OCI-LY3 (cell line): Measurements from ENCODE around the gene LEMD1.

Source experiments
- EZH2phosphoT487 ChIP-seq: fragments of 200-600 bp; shearing (Covaris generic); IDR thresholded peaks from 2 replicates; pipeline ENCODE4 v1.6.1; 2018; ENCODE audit warnings: antibody characterized with exemption, mixed run types, low read depth
- TF ChIP-seq, protein P1 (sequence below): fragments of 200-600, 300-600 bp; sonication (generic); IDR thresholded peaks from 2 replicates; pipeline ENCODE4 v1.5.1; 2014; ENCODE audit warnings: antibody characterized with exemption, low read length, low read depth

DNA sequence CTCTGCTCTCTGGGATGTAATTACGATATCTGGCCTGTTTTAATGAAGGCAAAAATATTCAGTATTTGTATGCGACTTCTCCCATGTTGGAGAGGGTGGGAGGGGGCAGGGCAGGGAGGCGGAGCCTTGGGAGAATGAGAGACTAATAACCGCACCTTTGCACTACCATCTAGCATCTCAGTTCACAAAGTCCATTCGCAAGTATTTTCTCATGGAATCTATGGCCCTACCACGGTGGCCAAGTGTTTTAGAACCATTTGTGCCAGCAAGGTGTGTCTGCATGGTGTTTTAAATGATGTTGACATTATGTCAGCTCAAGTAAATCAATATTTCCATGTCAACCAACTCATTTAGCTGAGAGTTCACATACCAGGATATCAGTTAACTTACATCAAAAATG, 48.3 kb upstream of the LEMD1 start:
- TF ChIP-seq, protein P1, sequence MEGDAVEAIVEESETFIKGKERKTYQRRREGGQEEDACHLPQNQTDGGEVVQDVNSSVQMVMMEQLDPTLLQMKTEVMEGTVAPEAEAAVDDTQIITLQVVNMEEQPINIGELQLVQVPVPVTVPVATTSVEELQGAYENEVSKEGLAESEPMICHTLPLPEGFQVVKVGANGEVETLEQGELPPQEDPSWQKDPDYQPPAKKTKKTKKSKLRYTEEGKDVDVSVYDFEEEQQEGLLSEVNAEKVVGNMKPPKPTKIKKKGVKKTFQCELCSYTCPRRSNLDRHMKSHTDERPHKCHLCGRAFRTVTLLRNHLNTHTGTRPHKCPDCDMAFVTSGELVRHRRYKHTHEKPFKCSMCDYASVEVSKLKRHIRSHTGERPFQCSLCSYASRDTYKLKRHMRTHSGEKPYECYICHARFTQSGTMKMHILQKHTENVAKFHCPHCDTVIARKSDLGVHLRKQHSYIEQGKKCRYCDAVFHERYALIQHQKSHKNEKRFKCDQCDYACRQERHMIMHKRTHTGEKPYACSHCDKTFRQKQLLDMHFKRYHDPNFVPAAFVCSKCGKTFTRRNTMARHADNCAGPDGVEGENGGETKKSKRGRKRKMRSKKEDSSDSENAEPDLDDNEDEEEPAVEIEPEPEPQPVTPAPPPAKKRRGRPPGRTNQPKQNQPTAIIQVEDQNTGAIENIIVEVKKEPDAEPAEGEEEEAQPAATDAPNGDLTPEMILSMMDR: no peak
- TF ChIP-seq EZH2phosphoT487: no peak
